Thymus (tissue), 11 donors: ENCODE measurements around the gene KLHL40. TPM values are rescaled to one million over a fixed set of nuclear protein-coding genes. Genes with fewer than 3 reads are reported as not detected.

Experiments used
- DNase-seq, 9 donors: peaks; one replicate each; pipeline ENCODE4 v3.0.0-alpha.2; 2013; ENCODE audit warnings: low spot score in 9 of 9, low read depth in 6 of 9, missing footprints in 1 of 9
- H3K27ac ChIP-seq, 2 donors: one replicate each; pipeline ENCODE4 v1.5.1; 2013; ENCODE audit warnings: control low read depth in 1 of 2, low read depth in 1 of 2, low read length in 1 of 2, mild to moderate bottlenecking in 1 of 2, moderate library complexity in 1 of 2
- H3K27me3 ChIP-seq, 2 donors: one replicate each; pipeline ENCODE4 v1.5.1; 2013; ENCODE audit warnings: low read length in 1 of 2; ENCODE audit not compliant: control insufficient read depth in 2 of 2, insufficient read depth in 1 of 2
- H3K36me3 ChIP-seq, 2 donors: one replicate each; pipeline ENCODE4 v1.5.1; 2013; ENCODE audit warnings: low read length in 1 of 2, mild to moderate bottlenecking in 1 of 2, moderate library complexity in 1 of 2; ENCODE audit not compliant: control insufficient read depth in 2 of 2, insufficient read depth in 2 of 2
- H3K4me1 ChIP-seq, 2 donors: one replicate each; pipeline ENCODE4 v1.5.1; 2013; ENCODE audit warnings: low read length in 2 of 2; ENCODE audit not compliant: control insufficient read depth in 2 of 2, insufficient read depth in 2 of 2
- H3K4me3 ChIP-seq, 2 donors: one replicate each; pipeline ENCODE4 v1.5.1; 2013; ENCODE audit warnings: low read length in 2 of 2, control low read depth in 1 of 2, mild to moderate bottlenecking in 1 of 2
- H3K9me3 ChIP-seq, 2 donors: one replicate each; pipeline ENCODE4 v1.5.1; 2013; ENCODE audit warnings: low read length in 1 of 2, mild to moderate bottlenecking in 1 of 2; ENCODE audit not compliant: control insufficient read depth in 2 of 2, insufficient read depth in 1 of 2
- WGBS: extraction: QIAGEN DNeasy Blood & Tissue Kit; methylation state at CpG from one replicate; pipeline ENCODE4 v1.1.7; 2013; 5-methylcytosine and 5-hydroxymethylcytosine counted together
- polyA plus RNA-seq: library from polyadenylated mRNA; stranded (reverse); fragments of 200-250 nt; gene quantifications from one replicate; pipeline ENCODE4 v1.2.3, GENCODE V29; 2013
- total RNA-seq: library from RNA; stranded (reverse); fragments of 120-200 nt; gene quantifications from one replicate; pipeline ENCODE4 v1.2.4, GENCODE V29; 2013
- donor health status: healthy.

KLHL40 gene
- total and polyA plus RNA-seq, 2 donors = 0.14 to 0.16 TPM

GRCh38 chr3:42739401-42740158 is 54.2 kb downstream of the KLHL40 start:
- WGBS = 94% methylated on average over 12 of the region's 12 CpGs
- no peaks in the 10 kb centered on the region for H3K36me3 ChIP-seq
- DNase-seq = no peak
- H3K4me3 ChIP-seq = no peak overlapping the region
- no peaks in the 10 kb centered on the region for H3K4me1 ChIP-seq
- H3K27ac ChIP-seq = no peak overlapping the region
- H3K27me3 ChIP-seq = no peaks in the 10 kb centered on the region
- H3K9me3 ChIP-seq = no peaks in the 10 kb centered on the region

DNA sequence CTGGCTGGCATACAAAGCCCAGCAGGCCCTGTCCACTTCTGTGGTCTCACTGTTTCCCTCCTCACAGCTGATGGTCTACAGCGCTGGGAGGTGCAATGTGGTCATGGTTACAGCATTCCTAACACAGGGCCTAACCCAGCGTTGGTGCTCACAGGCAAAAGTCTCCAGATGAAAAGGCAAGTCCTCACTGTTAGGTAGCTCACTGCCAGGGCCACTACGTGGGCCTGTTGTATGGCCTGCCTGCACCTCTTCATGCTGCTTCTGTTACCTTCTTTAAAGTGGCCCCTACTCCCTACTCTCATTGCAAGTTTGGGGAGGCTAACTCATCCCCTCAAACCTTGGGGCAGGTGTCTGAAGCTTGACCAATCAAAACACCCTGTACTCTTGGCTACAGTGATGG is 56.5 kb downstream of the KLHL40 start:
- no peak for DNase-seq
- H3K36me3 ChIP-seq = no peaks in the 10 kb centered on the region
- WGBS = 95% methylated on average over 3 of the region's 3 CpGs
- H3K4me3 ChIP-seq = no peak overlapping the region
- no peaks in the 10 kb centered on the region for H3K9me3 ChIP-seq
- H3K4me1 ChIP-seq = no peaks in the 10 kb centered on the region
- no peak overlapping the region for H3K27ac ChIP-seq
- no peaks in the 10 kb centered on the region for H3K27me3 ChIP-seq

Other genes starting within 250 kb of the KLHL40 start
- 1.8 TPM for gene VIPR1, start 182.9 kb upstream of the KLHL40 start, total RNA-seq
- 4.4 TPM for gene VIPR1, start 182.9 kb upstream of the KLHL40 start, polyA plus RNA-seq
- 20.9 TPM for gene SEC22C, start 103.6 kb upstream of the KLHL40 start, total RNA-seq
- gene SEC22C, start 103.6 kb upstream of the KLHL40 start, polyA plus RNA-seq = 24.9 TPM
- gene SS18L2, start 94.7 kb upstream of the KLHL40 start, total RNA-seq = 39.9 TPM
- 88.1 TPM for gene SS18L2, start 94.7 kb upstream of the KLHL40 start, polyA plus RNA-seq
- 32.1 TPM for gene NKTR, start 84.9 kb upstream of the KLHL40 start, total RNA-seq
- 52.9 TPM for gene NKTR, start 84.9 kb upstream of the KLHL40 start, polyA plus RNA-seq
- gene ZBTB47, start 31.8 kb upstream of the KLHL40 start, total RNA-seq = 2.5 TPM
- gene ZBTB47, start 31.8 kb upstream of the KLHL40 start, polyA plus RNA-seq = 5.1 TPM
- gene HHATL, start 17.3 kb downstream of the KLHL40 start, total RNA-seq = 1.7 TPM
- 3.7 TPM for gene HHATL, start 17.3 kb downstream of the KLHL40 start, polyA plus RNA-seq
- 0.94 TPM for gene CCDC13, start 87.7 kb downstream of the KLHL40 start, total RNA-seq
- 0.59 TPM for gene CCDC13, start 87.7 kb downstream of the KLHL40 start, polyA plus RNA-seq
- 82.9 TPM for gene HIGD1A, start 119.0 kb downstream of the KLHL40 start, total RNA-seq
- gene HIGD1A, start 119.0 kb downstream of the KLHL40 start, polyA plus RNA-seq = 155 TPM
- gene ACKR2, start 123.9 kb downstream of the KLHL40 start, total RNA-seq = 0.14 TPM
- 0.82 TPM for gene ACKR2, start 123.9 kb downstream of the KLHL40 start, polyA plus RNA-seq
- gene CYP8B1, start 190.3 kb downstream of the KLHL40 start, total RNA-seq = not detected
- 0.02 TPM for gene CYP8B1, start 190.3 kb downstream of the KLHL40 start, polyA plus RNA-seq
- 2.8 TPM for gene ZNF662, start 220.6 kb downstream of the KLHL40 start, total RNA-seq
- 5.5 TPM for gene ZNF662, start 220.6 kb downstream of the KLHL40 start, polyA plus RNA-seq